Occipital lobe (tissue), 2 donors: Measurements from ENCODE around the gene GET4. TPM values are rescaled to one million over a fixed set of nuclear protein-coding genes. Genes with fewer than 3 reads are reported as not detected.
A peak's percentile ranks its signal among the peaks of the same experiment; 100 is the strongest.

Source experiments
- DNase-seq: peaks from one replicate; lab custom pipeline; 2025; lab: John Stamatoyannopoulos, UW
- total RNA-seq: library from RNA; depleted of rRNA; stranded (reverse); fragments of >200 nt; gene quantifications from one replicate; pipeline ENCODE4 v1.2.3, GENCODE V29; 2014

GET4 gene
- 16.2 TPM for total RNA-seq

GRCh38 chr7:876077-876971, at the start of gene GET4:
Gene GET4 (plus strand): TSS chr7:876554. CDS start chr7:876646, 92 bp downstream.
- peak; percentile 91 for DNase-seq

- DNase-seq = no peak
These were observed 47.4 kb upstream of the GET4 start for GRCh38 chr7:828793-829561.

- no peak for DNase-seq
These were observed 46.3 kb upstream of the GET4 start for GRCh38 chr7:830069-830468.

GRCh38 chr7:831596-832166, 44.7 kb upstream of the GET4 start:
- DNase-seq = no peak

GRCh38 chr7:832167-832967, 44.0 kb upstream of the GET4 start, which contains the start of gene SUN1:
Gene SUN1 (plus strand): TSS chr7:832476. CDS start chr7:832525, 49 bp downstream.
- no peak for DNase-seq

- no peak for DNase-seq
These were observed 43.4 kb upstream of the GET4 start for GRCh38 chr7:832968-833424.

GRCh38 chr7:833601-834258, 42.6 kb upstream of the GET4 start:
- DNase-seq = no peak

GRCh38 chr7:834277-834676, 42.1 kb upstream of the GET4 start:
- no peak for DNase-seq

GRCh38 chr7:835021-835420, 41.3 kb upstream of the GET4 start:
- DNase-seq = no peak

- no peak for DNase-seq
These were observed 40.6 kb upstream of the GET4 start for GRCh38 chr7:835485-836401.

GRCh38 chr7:836429-836828, 39.9 kb upstream of the GET4 start:
- DNase-seq = no peak

GRCh38 chr7:837001-837400, 39.4 kb upstream of the GET4 start:
- DNase-seq = no peak

GRCh38 chr7:840001-840600, 36.3 kb upstream of the GET4 start:
- no peak for DNase-seq

- no peak for DNase-seq
These were observed 34.4 kb upstream of the GET4 start for GRCh38 chr7:841943-842342.

GRCh38 chr7:842431-843031, 33.8 kb upstream of the GET4 start:
- DNase-seq = no peak

- DNase-seq = no peak
These were observed 33.1 kb upstream of the GET4 start for GRCh38 chr7:843230-843629.

- DNase-seq = no peak
These were observed 32.3 kb upstream of the GET4 start for GRCh38 chr7:844043-844442.

- no peak for DNase-seq
These were observed 31.8 kb upstream of the GET4 start for GRCh38 chr7:844514-844913.

GRCh38 chr7:845091-845490, 31.3 kb upstream of the GET4 start:
- DNase-seq = no peak
